Peyer's patch (tissue), 4 donors: ENCODE results near the gene SLC66A2. TPM values are rescaled to one million over a fixed set of nuclear protein-coding genes. Genes with fewer than 3 reads are reported as not detected.

ENCODE experiments used
- DNase-seq, 3 donors: peaks; one replicate each; pipeline ENCODE4 v3.0.0-alpha.2; 2017 to 2019
- H3K27ac ChIP-seq, 4 donors: fragments of 200-600 bp; sonication (generic); one replicate each; pipeline ENCODE4 v1.5.1; 2016 to 2019
- H3K27me3 ChIP-seq, 2 donors: fragments of 200-600 bp; sonication (generic); one replicate each; pipeline ENCODE4 v1.5.1; 2019
- H3K36me3 ChIP-seq, 3 donors: fragments of 200-600 bp; sonication (generic); one replicate each; pipeline ENCODE4 v1.5.1; 2016 to 2019
- H3K4me1 ChIP-seq, 4 donors: fragments of 200-600 bp; sonication (generic); one replicate each; pipeline ENCODE4 v1.5.1; 2016 to 2019
- H3K4me3 ChIP-seq, 4 donors: fragments of 200-600 bp; sonication (generic); 1 replicate in 3 of 4; 2 replicates in 1 of 4; pipeline ENCODE4 v1.5.1; 2016 to 2019; ENCODE audit warnings: mild to moderate bottlenecking in 1 of 4
- H3K9me3 ChIP-seq, 4 donors: fragments of 200-600 bp; sonication (generic); one replicate each; pipeline ENCODE4 v1.5.1; 2016 to 2019; ENCODE audit warnings: mild to moderate bottlenecking in 1 of 4
- POLR2A ChIP-seq, 2 donors: fragments of 450-650 bp; IDR thresholded peaks; one replicate each; pipeline ENCODE4 v1.5.1; 2017; ENCODE audit warnings: antibody characterized with exemption in 2 of 2, mild to moderate bottlenecking in 2 of 2, moderate library complexity in 2 of 2
- total RNA-seq, 4 donors: library from RNA; depleted of rRNA; stranded (reverse); fragments of >200 nt; gene quantifications; one replicate each; pipeline ENCODE4 v1.1.0, GENCODE V29; 2016
- TF ChIP-seq, protein P1 (sequence below), 6 experiments: fragments of 450-650 bp in 4 of 6; fragments of 200-600 bp in 2 of 6; sonication (generic) in 1 of 6; IDR thresholded peaks; one replicate each; pipeline ENCODE4 v1.5.1; 2017 to 2019; ENCODE audit warnings: antibody characterized with exemption in 6 of 6, mild to moderate bottlenecking in 3 of 6, moderate library complexity in 1 of 6

Gene SLC66A2
- total RNA-seq, 4 donors from 2014 or later: 28.0 to 41.4 (median 34.9) TPM

DNA sequence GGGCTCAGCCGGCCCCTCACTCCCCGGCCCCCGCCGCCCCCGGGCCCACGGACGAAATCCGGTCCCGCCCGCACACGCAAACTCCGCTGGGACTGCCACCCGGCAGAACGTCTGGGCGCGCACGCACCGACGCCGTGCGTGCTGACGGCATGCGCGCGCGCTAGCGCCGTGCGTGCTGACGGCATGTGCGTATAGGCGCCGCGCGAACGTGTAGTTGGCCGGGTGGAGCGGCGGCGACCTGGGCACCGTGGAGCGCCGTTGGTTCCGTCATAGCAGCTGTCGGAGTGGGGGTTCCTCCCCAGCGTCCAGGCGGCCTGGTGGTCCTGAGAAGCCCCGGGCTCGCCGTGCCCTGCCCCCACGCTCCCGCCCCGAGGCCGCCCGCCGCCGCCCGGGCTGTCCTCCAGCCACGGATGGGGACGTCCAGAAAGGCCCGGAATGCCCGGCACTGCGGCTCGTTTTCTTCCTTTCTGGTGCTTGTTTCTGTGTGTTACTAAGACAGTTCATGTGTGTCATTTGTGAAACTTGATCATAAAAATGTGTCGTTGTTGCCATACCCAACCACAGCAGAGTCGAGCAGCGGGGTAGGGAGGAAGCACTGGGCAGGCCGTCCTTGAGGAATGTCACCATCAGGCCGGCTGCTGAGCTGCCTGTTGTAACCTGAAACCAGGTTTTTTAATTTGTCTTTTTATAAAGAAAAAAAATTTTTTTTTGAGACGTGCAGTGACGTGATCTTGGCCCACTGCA lies 37.2 kb upstream of the SLC66A2 start, which contains the start of gene TXNL4A:
Gene TXNL4A, minus strand, starts transcription at position 113 of the 744 bp plus-strand sequence. CDS start 171 bp downstream, outside the sequence.
- Histone ChIP-seq H3K27me3 (no peaks in the 10 kb centered on the region), H3K27ac (peak within 1 kb of the TSS; percentile 94 to 96 (median 94)), H3K4me3 (peak within 1 kb of the TSS; percentile 85 to 97 (median 92)), H3K36me3 (no peaks in the 10 kb centered on the region), H3K4me1 (peaks cover 0 to 20% (median 7%) of the 10 kb centered on the region in 4 donors), H3K9me3 (peaks cover 0 to 3% (median 0%) of the 10 kb centered on the region in 4 donors)
- peak; percentile 73 to 82 for TF ChIP-seq POLR2A (IDR thresholded peaks at IDR 0.05)
- TF ChIP-seq, protein P1, sequence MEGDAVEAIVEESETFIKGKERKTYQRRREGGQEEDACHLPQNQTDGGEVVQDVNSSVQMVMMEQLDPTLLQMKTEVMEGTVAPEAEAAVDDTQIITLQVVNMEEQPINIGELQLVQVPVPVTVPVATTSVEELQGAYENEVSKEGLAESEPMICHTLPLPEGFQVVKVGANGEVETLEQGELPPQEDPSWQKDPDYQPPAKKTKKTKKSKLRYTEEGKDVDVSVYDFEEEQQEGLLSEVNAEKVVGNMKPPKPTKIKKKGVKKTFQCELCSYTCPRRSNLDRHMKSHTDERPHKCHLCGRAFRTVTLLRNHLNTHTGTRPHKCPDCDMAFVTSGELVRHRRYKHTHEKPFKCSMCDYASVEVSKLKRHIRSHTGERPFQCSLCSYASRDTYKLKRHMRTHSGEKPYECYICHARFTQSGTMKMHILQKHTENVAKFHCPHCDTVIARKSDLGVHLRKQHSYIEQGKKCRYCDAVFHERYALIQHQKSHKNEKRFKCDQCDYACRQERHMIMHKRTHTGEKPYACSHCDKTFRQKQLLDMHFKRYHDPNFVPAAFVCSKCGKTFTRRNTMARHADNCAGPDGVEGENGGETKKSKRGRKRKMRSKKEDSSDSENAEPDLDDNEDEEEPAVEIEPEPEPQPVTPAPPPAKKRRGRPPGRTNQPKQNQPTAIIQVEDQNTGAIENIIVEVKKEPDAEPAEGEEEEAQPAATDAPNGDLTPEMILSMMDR (IDR thresholded peaks at IDR 0.05): no peak
- peak; percentile 81 to 94 (median 91) for DNase-seq

DNA sequence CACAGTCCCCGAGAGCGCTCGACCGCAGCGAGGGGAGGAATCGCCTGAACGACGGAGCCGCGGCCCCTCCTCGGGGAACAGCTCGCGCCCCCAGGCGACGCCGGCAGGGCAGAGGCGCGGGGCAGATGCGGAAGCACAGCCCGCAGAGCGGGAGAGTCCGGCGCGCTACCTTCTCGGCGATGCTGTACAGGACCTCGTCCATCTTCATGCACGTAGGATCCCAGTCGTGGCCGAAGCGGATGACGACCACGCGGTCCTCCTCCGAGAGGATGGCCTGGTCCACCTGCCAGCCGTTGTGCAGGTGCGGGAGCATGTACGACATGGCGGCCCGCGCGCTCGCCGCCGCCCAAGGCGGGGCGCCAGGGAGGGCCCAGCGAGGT lies 36.6 kb upstream of the SLC66A2 start:
- peaks cover 0 to 20% (median 7%) of the 10 kb centered on the region in 4 donors for H3K4me1 ChIP-seq
- peak overlapping the region; percentile 94 to 96 (median 94) for H3K27ac ChIP-seq
- no peak for TF ChIP-seq POLR2A (IDR thresholded peaks at IDR 0.05)
- TF ChIP-seq, protein P1 (IDR thresholded peaks at IDR 0.05): peak in 4 of 6 experiments; percentile 4 to 35 (median 14)
- H3K27me3 ChIP-seq: no peaks in the 10 kb centered on the region
- no peaks in the 10 kb centered on the region for H3K36me3 ChIP-seq
- peak overlapping the region; percentile 85 to 97 (median 92) for H3K4me3 ChIP-seq
- peaks cover 0 to 3% (median 0%) of the 10 kb centered on the region in 4 donors for H3K9me3 ChIP-seq
- peak in 2 of 3 donors; percentile 67 to 78 for DNase-seq

DNA sequence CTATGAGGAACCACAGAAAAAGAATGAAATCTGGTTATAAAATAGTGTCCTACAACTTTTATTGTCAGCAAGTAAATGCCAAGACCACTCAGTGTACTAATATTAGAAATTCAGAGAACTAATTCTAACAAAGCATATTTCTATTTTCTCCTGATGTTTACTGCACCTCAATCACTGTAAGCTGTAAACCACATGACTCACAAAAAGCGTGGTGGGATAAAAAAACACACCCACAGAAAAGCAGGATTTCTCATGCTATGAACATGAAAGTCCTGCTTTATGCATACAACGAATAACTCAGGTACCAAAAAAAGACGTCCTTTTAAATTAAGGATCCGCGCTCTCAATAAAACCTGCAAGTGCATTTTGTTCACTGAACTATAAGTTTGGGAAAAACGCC lies 36.1 kb upstream of the SLC66A2 start:
- Histone ChIP-seq H3K27ac (peak overlapping the region in 3 of 4 donors; percentile 94 to 96 (median 94)), H3K4me1 (peaks cover 0 to 24% (median 7%) of the 10 kb centered on the region in 4 donors), H3K27me3 (no peaks in the 10 kb centered on the region), H3K36me3 (peaks cover 0 to 3% (median 0%) of the 10 kb centered on the region in 3 donors), H3K9me3 (peaks cover 0 to 3% (median 0%) of the 10 kb centered on the region in 4 donors), H3K4me3 (peak overlapping the region; percentile 85 to 97 (median 92))
- DNase-seq: no peak
- no peak for TF ChIP-seq POLR2A (IDR thresholded peaks at IDR 0.05)
- TF ChIP-seq, protein P1 (IDR thresholded peaks at IDR 0.05): no peak

DNA sequence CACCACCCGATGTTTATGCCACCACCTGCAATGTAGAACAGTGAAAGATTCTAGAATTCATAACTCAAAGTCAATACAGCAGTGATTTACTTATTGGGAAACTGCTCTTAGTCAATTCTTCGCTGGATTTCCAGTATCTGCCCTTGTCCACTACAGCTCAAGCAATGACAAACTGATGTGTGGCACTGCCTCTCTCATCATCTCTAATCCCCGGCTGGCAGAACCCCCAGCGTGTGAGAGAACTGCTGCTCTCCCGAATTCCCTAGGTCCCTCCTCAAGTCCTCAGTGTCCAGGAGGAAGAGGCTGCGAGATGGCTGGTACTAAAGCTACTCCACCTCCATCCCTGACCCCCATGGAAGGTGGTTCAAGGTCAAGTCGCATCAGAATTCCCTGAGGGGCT lies 35.3 kb upstream of the SLC66A2 start:
- H3K27ac ChIP-seq: no peak overlapping the region
- peaks cover 0 to 3% (median 0%) of the 10 kb centered on the region in 4 donors for H3K9me3 ChIP-seq
- no peak for TF ChIP-seq POLR2A (IDR thresholded peaks at IDR 0.05)
- TF ChIP-seq, protein P1 (IDR thresholded peaks at IDR 0.05): no peak
- H3K36me3 ChIP-seq: peaks cover 0 to 7% (median 0%) of the 10 kb centered on the region in 3 donors
- peaks cover 0 to 27% (median 7%) of the 10 kb centered on the region in 4 donors for H3K4me1 ChIP-seq
- no peaks in the 10 kb centered on the region for H3K27me3 ChIP-seq
- peak overlapping the region in 2 of 4 donors; percentile 28 to 90 for H3K4me3 ChIP-seq
- DNase-seq: no peak

DNA sequence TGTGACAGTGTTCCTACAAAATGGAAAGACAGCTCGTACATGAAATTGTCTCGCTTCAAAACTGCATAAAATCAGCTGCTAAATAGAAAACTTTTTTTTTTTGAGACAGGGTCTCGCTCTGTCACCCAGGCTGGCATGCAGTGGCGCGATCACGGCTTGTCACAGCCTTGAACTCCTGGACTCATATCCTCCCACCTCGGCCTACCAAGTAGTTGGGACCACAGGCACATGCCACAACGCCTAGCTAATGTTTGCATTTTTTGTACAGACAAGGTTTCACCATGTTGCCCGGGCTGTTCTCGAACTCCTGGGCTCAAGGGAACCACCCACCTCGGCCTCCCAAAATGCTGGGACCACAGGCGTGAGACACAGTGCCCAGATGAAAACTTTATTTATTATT lies 33.7 kb upstream of the SLC66A2 start:
- no peak overlapping the region for H3K4me3 ChIP-seq
- TF ChIP-seq, protein P1 (IDR thresholded peaks at IDR 0.05): no peak
- no peak for TF ChIP-seq POLR2A (IDR thresholded peaks at IDR 0.05)
- DNase-seq: no peak
- peaks cover 0 to 27% (median 7%) of the 10 kb centered on the region in 4 donors for H3K4me1 ChIP-seq
- peaks cover 0 to 3% (median 0%) of the 10 kb centered on the region in 4 donors for H3K9me3 ChIP-seq
- no peaks in the 10 kb centered on the region for H3K27me3 ChIP-seq
- H3K27ac ChIP-seq: no peak overlapping the region
- peaks cover 0 to 7% (median 0%) of the 10 kb centered on the region in 3 donors for H3K36me3 ChIP-seq
